ENCODE measurements around the gene ST8SIA6.

- TF ChIP-seq TAF1 (IDR thresholded peaks at IDR 0.05; ENCODE audit: borderline replicate concordance, low read depth, low read length) (no peak), POLR2AphosphoS5 (IDR thresholded peaks at IDR 0.05; ENCODE audit: low read depth, low read length) (no peak), POLR2A (IDR thresholded peaks at IDR 0.05; ENCODE audit: low read depth, low read length) (no peak)
Observed at GRCh38 chr10:17386021-17386420, 68.4 kb downstream of the ST8SIA6 start.
